ENCODE data around the gene MLXIPL. TPM values are rescaled to one million over a fixed set of nuclear protein-coding genes. Genes with fewer than 3 reads are reported as not detected.

Gene MLXIPL
- total and polyA plus RNA-seq, 3 experiments from 2014 or later = not detected

DNA sequence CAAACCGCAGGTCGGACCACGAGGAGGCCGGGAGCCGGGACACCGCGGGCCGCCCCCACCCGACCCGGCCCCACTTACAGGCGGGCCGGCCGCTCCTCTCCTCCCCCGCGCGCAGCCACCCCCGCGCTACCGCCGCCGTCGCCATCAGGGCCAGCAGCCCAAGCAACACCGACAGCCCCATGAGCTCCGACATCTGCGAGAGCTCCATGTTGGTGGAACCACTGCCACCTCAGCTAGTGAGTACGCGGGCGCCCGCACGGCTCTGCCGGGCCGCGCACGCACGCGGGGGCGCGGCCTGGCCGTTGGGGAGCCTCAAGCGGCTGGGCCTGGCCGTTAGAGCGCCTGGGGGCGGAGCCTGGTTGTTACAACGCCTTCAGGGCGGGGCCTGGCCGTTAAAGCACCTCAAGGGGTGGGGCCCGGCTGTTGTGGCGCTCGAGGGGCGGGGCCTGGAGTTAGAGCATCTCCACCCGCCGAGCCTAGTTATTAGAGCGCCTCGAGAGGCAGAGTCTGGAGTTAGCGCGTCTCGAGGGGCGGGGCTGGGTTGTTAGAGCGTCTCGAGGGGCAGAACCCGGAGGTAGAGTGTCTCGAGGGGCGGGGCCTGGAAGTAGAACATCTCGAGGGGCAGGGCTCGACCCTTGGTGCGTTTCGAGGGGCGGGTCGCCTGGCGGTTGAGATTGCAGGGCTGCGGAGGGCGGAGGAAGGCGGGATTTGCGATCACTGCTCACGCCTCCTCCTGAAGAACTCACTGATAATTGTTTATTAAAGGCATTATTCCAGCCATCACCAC, 45.8 kb downstream of the MLXIPL start, which contains the start of gene TBL2:
Gene TBL2, minus strand, starts transcription at position 238 of the 787 bp plus-strand sequence. Its CDS starts 30 bp downstream, at position 208.
- Mint-ChIP-seq H3K4me3 (peak within 1 kb of the TSS; percentile 86 to 98 (median 93)), H3K36me3 (peaks cover 0 to 24% (median 5%) of the 10 kb centered on the region in 3 donors), H3K27me3 (no peaks in the 10 kb centered on the region), H3K27ac (peak within 1 kb of the TSS; percentile 87 to 100 (median 97)), H3K4me1 (peaks cover 17 to 39% (median 35%) of the 10 kb centered on the region in 3 donors), H3K9me3 (no peaks in the 10 kb centered on the region)
- H3K4me3 ChIP-seq (ENCODE audit: low read length) = peak within 1 kb of the TSS; percentile 89
- ChIA-PET POLR2A (interaction anchor here (0.5 to 2.4 kb wide), 11 partner anchors 13 to 160 kb away, joined by 3 to 34 read pairs (median 4); partner anchors contain the start of genes ABHD11, BAZ1B and BCL7B), CTCF (interaction anchor here (0.7 to 1.7 kb wide), 9 partner anchors 12 to 157 kb away, joined by 3 to 6 read pairs (median 3); partner anchors contain the start of gene BAZ1B)
- DNase-seq = peak; percentile 97 to 99 (median 98)
- H3K9me3 ChIP-seq (ENCODE audit: low read length) = no peaks in the 10 kb centered on the region
- no peaks in the 10 kb centered on the region for H3K27me3 ChIP-seq (ENCODE audit: insufficient read depth, low read length, poor library complexity, severe bottlenecking)
- H3K4me1 ChIP-seq (ENCODE audit: insufficient read depth, low read length) = peaks cover 22% of the 10 kb centered on the region
- peaks cover 14% of the 10 kb centered on the region for H3K36me3 ChIP-seq (ENCODE audit: insufficient read depth, low read length)
- peak within 1 kb of the TSS; percentile 91 for H3K27ac ChIP-seq (ENCODE audit: low read depth, low read length)

DNA sequence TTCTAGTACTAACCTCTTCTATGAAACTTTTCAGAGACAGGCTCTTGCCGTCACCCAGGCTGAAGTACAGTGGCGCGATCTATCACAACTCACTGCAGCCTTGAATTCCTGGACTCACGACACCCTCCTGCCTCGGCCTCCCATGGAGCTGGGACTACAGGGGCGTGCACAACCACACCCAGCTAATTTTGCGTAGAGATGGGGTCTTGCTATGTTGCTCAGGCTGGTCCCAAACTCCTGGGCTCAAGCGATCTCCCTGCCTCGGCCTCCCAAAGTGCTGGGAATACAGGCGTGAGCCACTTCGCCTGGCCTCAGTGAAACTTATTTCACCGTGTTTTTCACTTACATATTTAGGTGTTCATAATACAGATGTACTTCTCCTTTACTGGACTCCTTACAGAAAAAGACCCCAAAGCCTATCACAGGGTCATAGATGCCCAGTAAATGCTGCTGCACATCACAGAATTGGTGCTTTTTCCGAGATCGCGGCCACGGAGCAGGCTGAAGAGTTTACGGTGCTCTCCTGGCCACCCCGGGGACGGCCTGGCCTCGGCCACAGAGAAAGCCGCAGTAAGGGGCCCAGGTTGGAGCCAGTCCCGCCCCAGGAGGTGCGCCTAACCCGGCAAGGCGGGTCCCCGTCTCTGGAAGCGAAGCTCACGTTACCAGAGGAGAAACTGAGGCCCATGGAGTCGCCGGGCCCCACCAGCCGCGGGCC, 46.5 kb downstream of the MLXIPL start:
- Histone ChIP-seq H3K27ac (ENCODE audit: low read depth, low read length) (peak overlapping the region; percentile 91), H3K4me3 (ENCODE audit: low read length) (peak overlapping the region; percentile 89), H3K4me1 (ENCODE audit: insufficient read depth, low read length) (peaks cover 22% of the 10 kb centered on the region), H3K9me3 (ENCODE audit: low read length) (no peaks in the 10 kb centered on the region), H3K27me3 (ENCODE audit: insufficient read depth, low read length, poor library complexity, severe bottlenecking) (no peaks in the 10 kb centered on the region), H3K36me3 (ENCODE audit: insufficient read depth, low read length) (peaks cover 21% of the 10 kb centered on the region)
- ChIA-PET CTCF (interaction anchor here (0.7 to 1.7 kb wide), 10 partner anchors 11 to 157 kb away, joined by 3 to 6 read pairs (median 3); partner anchors contain the start of gene BAZ1B), POLR2A (interaction anchor here (0.5 to 2.4 kb wide), 11 partner anchors 19 to 161 kb away, joined by 3 to 34 read pairs (median 4); partner anchors contain the start of genes ABHD11, BAZ1B and BCL7B)
- Mint-ChIP-seq H3K4me3 (peak overlapping the region; percentile 86 to 98 (median 93)), H3K27ac (peak overlapping the region; percentile 66 to 95 (median 87)), H3K27me3 (no peaks in the 10 kb centered on the region), H3K9me3 (no peaks in the 10 kb centered on the region), H3K36me3 (peaks cover 0 to 31% (median 5%) of the 10 kb centered on the region in 3 donors), H3K4me1 (peaks cover 17 to 40% (median 35%) of the 10 kb centered on the region in 3 donors)
- no peak for DNase-seq

DNA sequence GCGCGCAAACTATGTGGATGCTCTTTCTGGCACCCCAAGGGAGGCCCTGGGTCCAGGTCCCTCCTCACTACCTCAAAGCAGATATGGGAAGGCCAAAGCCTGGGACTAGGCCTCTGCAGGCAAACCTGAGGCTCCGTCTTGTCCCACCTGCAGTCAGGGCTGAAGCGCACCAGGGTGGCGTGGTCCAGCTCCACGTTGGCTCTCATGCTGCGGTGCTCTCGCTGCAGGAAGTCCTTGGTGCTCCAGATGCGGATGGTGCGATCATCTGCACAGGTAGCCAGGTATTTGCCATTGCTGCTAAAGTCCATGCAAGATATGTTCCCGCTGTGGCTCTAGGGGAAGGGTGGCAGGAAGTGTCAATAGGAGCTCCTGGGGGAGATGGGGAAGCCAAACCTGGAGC, 50.5 kb downstream of the MLXIPL start:
- Mint-ChIP-seq H3K9me3 (no peaks in the 10 kb centered on the region), H3K36me3 (peaks cover 0 to 64% (median 7%) of the 10 kb centered on the region in 3 donors), H3K4me3 (no peak overlapping the region), H3K4me1 (peaks cover 15 to 35% (median 30%) of the 10 kb centered on the region in 3 donors), H3K27me3 (no peaks in the 10 kb centered on the region), H3K27ac (peak overlapping the region in 2 of 8 donors; percentile 29 to 50)
- H3K4me3 ChIP-seq (ENCODE audit: low read length) = no peak overlapping the region
- DNase-seq = no peak
- peaks cover 17% of the 10 kb centered on the region for H3K4me1 ChIP-seq (ENCODE audit: insufficient read depth, low read length)
- CTCF ChIA-PET = no interaction called here
- POLR2A ChIA-PET = no interaction called here
- H3K27ac ChIP-seq (ENCODE audit: low read depth, low read length) = no peak overlapping the region
- no peaks in the 10 kb centered on the region for H3K9me3 ChIP-seq (ENCODE audit: low read length)
- H3K36me3 ChIP-seq (ENCODE audit: insufficient read depth, low read length) = peaks cover 37% of the 10 kb centered on the region
- H3K27me3 ChIP-seq (ENCODE audit: insufficient read depth, low read length, poor library complexity, severe bottlenecking) = no peaks in the 10 kb centered on the region

DNA sequence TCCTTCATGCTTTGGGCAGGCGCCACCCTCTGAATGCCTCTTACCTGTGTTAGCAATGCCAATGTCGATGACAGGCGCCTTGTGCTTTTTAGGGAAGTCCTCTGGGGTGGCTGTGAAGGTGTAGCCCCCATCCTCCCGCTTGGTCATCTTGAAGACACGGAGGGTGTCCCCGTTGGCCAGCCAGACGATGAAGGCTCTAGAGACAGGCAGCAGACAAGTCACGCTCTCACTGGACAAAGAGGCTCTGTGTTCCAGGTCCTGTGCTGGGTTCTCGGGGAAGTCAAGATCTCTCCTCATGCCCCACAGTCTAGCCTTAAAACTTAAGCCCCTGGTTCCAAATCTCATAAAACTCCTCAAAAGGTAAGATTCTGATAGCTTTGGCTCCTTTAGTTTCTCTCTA, 51.0 kb downstream of the MLXIPL start:
- H3K4me1 ChIP-seq (ENCODE audit: insufficient read depth, low read length) = peaks cover 17% of the 10 kb centered on the region
- no peak for DNase-seq
- H3K4me3 ChIP-seq (ENCODE audit: low read length) = no peak overlapping the region
- no peaks in the 10 kb centered on the region for H3K9me3 ChIP-seq (ENCODE audit: low read length)
- CTCF ChIA-PET = no interaction called here
- H3K27ac ChIP-seq (ENCODE audit: low read depth, low read length) = no peak overlapping the region
- peaks cover 12 to 30% (median 25%) of the 10 kb centered on the region in 3 donors for H3K4me1 Mint-ChIP-seq
- POLR2A ChIA-PET = no interaction called here
- no peaks in the 10 kb centered on the region for H3K27me3 ChIP-seq (ENCODE audit: insufficient read depth, low read length, poor library complexity, severe bottlenecking)
- peak overlapping the region in 1 of 8 donors; percentile 50 for H3K27ac Mint-ChIP-seq
- H3K36me3 Mint-ChIP-seq = peaks cover 0 to 63% (median 7%) of the 10 kb centered on the region in 3 donors
- H3K36me3 ChIP-seq (ENCODE audit: insufficient read depth, low read length) = peaks cover 37% of the 10 kb centered on the region
- H3K4me3 Mint-ChIP-seq = no peak overlapping the region
- H3K9me3 Mint-ChIP-seq = no peaks in the 10 kb centered on the region
- no peaks in the 10 kb centered on the region for H3K27me3 Mint-ChIP-seq

DNA sequence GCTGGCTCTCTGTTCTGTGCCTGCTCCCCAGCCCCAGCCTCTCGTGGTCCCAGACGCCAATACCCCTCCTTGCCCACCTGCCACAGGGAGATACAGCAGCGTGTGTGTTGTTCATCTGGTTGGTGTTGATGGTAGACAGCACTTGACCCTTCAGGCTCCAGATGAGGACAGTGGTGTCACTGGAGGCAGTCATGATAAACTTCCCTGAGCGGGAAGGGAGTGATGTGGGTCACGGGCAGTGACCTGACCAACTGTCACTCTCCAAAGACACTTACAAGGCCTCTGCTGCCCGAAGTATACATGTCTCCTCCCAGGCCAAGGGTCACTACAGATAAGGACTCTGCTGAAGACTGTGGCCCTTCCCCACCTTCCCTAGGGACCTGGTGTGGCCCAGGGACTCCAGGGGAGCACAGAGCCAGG, 51.5 kb downstream of the MLXIPL start:
- H3K9me3 ChIP-seq (ENCODE audit: low read length) = no peaks in the 10 kb centered on the region
- H3K4me3 ChIP-seq (ENCODE audit: low read length) = no peak overlapping the region
- CTCF ChIA-PET = no interaction called here
- H3K4me1 ChIP-seq (ENCODE audit: insufficient read depth, low read length) = peaks cover 19% of the 10 kb centered on the region
- no peaks in the 10 kb centered on the region for H3K9me3 Mint-ChIP-seq
- H3K27me3 Mint-ChIP-seq = no peaks in the 10 kb centered on the region
- no peak for DNase-seq
- H3K4me3 Mint-ChIP-seq = peak overlapping the region in 1 of 7 donors; percentile 16
- H3K27me3 ChIP-seq (ENCODE audit: insufficient read depth, low read length, poor library complexity, severe bottlenecking) = no peaks in the 10 kb centered on the region
- peaks cover 0 to 61% (median 7%) of the 10 kb centered on the region in 3 donors for H3K36me3 Mint-ChIP-seq
- POLR2A ChIA-PET = no interaction called here
- H3K27ac ChIP-seq (ENCODE audit: low read depth, low read length) = no peak overlapping the region
- peaks cover 11 to 28% (median 23%) of the 10 kb centered on the region in 3 donors for H3K4me1 Mint-ChIP-seq
- peak overlapping the region in 1 of 8 donors; percentile 36 for H3K27ac Mint-ChIP-seq
- H3K36me3 ChIP-seq (ENCODE audit: insufficient read depth, low read length) = peaks cover 37% of the 10 kb centered on the region

DNA sequence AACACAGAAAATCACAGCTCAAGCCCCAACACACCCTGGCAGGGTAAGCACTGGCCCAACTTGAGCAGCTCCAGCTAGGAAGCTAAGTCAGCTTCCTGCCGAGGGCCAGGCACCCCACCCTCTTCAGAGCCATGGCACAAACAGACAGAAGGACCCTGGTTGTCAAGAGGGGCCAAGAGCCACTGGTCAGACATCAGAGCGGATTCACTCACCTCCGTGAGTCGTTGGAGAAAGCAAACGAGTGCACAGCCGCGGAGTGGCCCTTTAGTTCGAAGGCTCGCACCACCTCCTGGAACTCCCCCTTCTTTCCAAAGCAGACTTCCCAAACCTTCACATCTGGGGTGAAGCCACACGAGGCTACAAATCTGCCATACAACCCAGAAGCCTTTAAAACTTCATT, 53.3 kb downstream of the MLXIPL start:
- Mint-ChIP-seq H3K9me3 (no peaks in the 10 kb centered on the region), H3K4me3 (no peak overlapping the region), H3K27me3 (peaks cover 0 to 1% of the 10 kb centered on the region in 2 donors), H3K4me1 (peaks cover 13 to 24% (median 20%) of the 10 kb centered on the region in 3 donors), H3K36me3 (peaks cover 0 to 57% (median 6%) of the 10 kb centered on the region in 3 donors), H3K27ac (peak overlapping the region in 4 of 8 donors; percentile 17 to 73 (median 50))
- no peak overlapping the region for H3K27ac ChIP-seq (ENCODE audit: low read depth, low read length)
- ChIA-PET CTCF (no interaction called here), POLR2A (interaction anchor here (0.6 kb wide), 1 partner anchor 111 kb away, joined by 3 read pairs; no protein-coding TSS in a partner anchor)
- no peaks in the 10 kb centered on the region for H3K9me3 ChIP-seq (ENCODE audit: low read length)
- H3K4me1 ChIP-seq (ENCODE audit: insufficient read depth, low read length) = peaks cover 13% of the 10 kb centered on the region
- H3K27me3 ChIP-seq (ENCODE audit: insufficient read depth, low read length, poor library complexity, severe bottlenecking) = no peaks in the 10 kb centered on the region
- no peak overlapping the region for H3K4me3 ChIP-seq (ENCODE audit: low read length)
- H3K36me3 ChIP-seq (ENCODE audit: insufficient read depth, low read length) = peaks cover 37% of the 10 kb centered on the region
- no peak for DNase-seq

DNA sequence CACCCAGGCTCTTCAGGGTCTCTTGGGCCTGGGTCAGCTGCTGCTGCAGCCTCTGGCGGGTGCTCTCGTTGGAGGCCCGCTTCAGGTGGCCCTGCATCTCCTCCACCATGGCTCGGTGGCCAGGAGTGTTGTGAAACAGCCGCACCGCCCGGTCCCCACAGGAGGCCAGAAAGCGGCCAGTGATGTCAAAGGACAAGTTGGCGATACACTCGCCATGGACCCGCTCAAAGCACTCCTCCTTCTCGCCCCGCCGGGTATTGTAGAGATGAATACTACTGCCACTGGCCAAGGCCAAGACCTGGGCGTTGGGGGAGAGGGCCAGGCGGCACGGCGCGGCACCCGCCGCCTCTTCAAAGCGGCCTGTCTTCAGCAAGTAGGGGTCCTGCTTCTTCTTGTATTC, 53.8 kb downstream of the MLXIPL start:
- peaks cover 17% of the 10 kb centered on the region for H3K4me1 ChIP-seq (ENCODE audit: insufficient read depth, low read length)
- H3K27me3 Mint-ChIP-seq = peaks cover 0 to 1% of the 10 kb centered on the region in 2 donors
- H3K4me3 ChIP-seq (ENCODE audit: low read length) = no peak overlapping the region
- no peaks in the 10 kb centered on the region for H3K9me3 Mint-ChIP-seq
- ChIA-PET CTCF (no interaction called here), POLR2A (no interaction called here)
- no peak for DNase-seq
- H3K27ac Mint-ChIP-seq = no peak overlapping the region
- H3K36me3 Mint-ChIP-seq = peaks cover 0 to 57% (median 6%) of the 10 kb centered on the region in 3 donors
- H3K4me3 Mint-ChIP-seq = no peak overlapping the region
- no peak overlapping the region for H3K27ac ChIP-seq (ENCODE audit: low read depth, low read length)
- peaks cover 17 to 29% (median 24%) of the 10 kb centered on the region in 3 donors for H3K4me1 Mint-ChIP-seq
- peaks cover 37% of the 10 kb centered on the region for H3K36me3 ChIP-seq (ENCODE audit: insufficient read depth, low read length)
- no peaks in the 10 kb centered on the region for H3K9me3 ChIP-seq (ENCODE audit: low read length)
- H3K27me3 ChIP-seq (ENCODE audit: insufficient read depth, low read length, poor library complexity, severe bottlenecking) = no peaks in the 10 kb centered on the region

Measured in CD8-positive, alpha-beta memory T cell (primary cell).